Memory B cell (primary cell): ENCODE data around the gene NR2C2.

Source experiments
- ATAC-seq: fragments of 150-1000 bp; cut with Tn5 transposase; 2 replicates; pipeline ENCODE4 v1.10.0; 2021; ENCODE audit warnings: low read depth, mild to moderate bottlenecking, moderate library complexity
- DNase-seq, 2 donors: peaks; one replicate each; pipeline ENCODE4 v3.0.0; 2022; ENCODE audit warnings: low spot score in 2 of 2
- H3K27ac Mint-ChIP-seq: one replicate; pipeline ENCODE4 v1.8.0; 2022; ENCODE audit warnings: mild to moderate bottlenecking, moderate library complexity, mixed read lengths
- H3K27me3 Mint-ChIP-seq: one replicate; pipeline ENCODE4 v1.8.0; 2022; ENCODE audit warnings: mixed read lengths
- H3K36me3 Mint-ChIP-seq: one replicate; pipeline ENCODE4 v1.8.0; 2022; ENCODE audit warnings: mild to moderate bottlenecking, mixed read lengths
- H3K4me1 Mint-ChIP-seq: one replicate; pipeline ENCODE4 v1.8.0; 2022; ENCODE audit warnings: mixed read lengths
- H3K4me3 Mint-ChIP-seq: one replicate; pipeline ENCODE4 v1.8.0; 2022; ENCODE audit warnings: mild to moderate bottlenecking, moderate library complexity, mixed read lengths
- H3K9me3 Mint-ChIP-seq: one replicate; pipeline ENCODE4 v1.8.0; 2022; ENCODE audit warnings: mixed read lengths

Gene NR2C2

GRCh38 chr3:14959359-14959943 is 12.1 kb downstream of the NR2C2 start:
- ATAC-seq (peak; percentile 48), DNase-seq (no peak)
- H3K27ac Mint-ChIP-seq: peak overlapping the region; percentile 86
- H3K27me3 Mint-ChIP-seq: no peaks in the 10 kb centered on the region
- H3K4me3 Mint-ChIP-seq: peak overlapping the region; percentile 80
- no peaks in the 10 kb centered on the region for H3K9me3 Mint-ChIP-seq
- peaks cover 26% of the 10 kb centered on the region for H3K4me1 Mint-ChIP-seq
- H3K36me3 Mint-ChIP-seq: peaks cover 10% of the 10 kb centered on the region

GRCh38 chr3:14962762-14963161 is 15.4 kb downstream of the NR2C2 start:
- Mint-ChIP-seq H3K4me3 (no peak overlapping the region), H3K27ac (no peak overlapping the region), H3K27me3 (no peaks in the 10 kb centered on the region), H3K4me1 (peaks cover 11% of the 10 kb centered on the region), H3K36me3 (peaks cover 14% of the 10 kb centered on the region), H3K9me3 (peaks cover 2% of the 10 kb centered on the region)
- no peak for ATAC-seq
- no peak for DNase-seq

GRCh38 chr3:14967285-14967684 is 19.9 kb downstream of the NR2C2 start:
- ATAC-seq: no peak
- Mint-ChIP-seq H3K9me3 (peaks cover 2% of the 10 kb centered on the region), H3K36me3 (peaks cover 15% of the 10 kb centered on the region), H3K27me3 (no peaks in the 10 kb centered on the region), H3K27ac (no peak overlapping the region), H3K4me3 (no peak overlapping the region), H3K4me1 (no peaks in the 10 kb centered on the region)
- no peak for DNase-seq

GRCh38 chr3:14969671-14970070 is 22.3 kb downstream of the NR2C2 start:
- H3K36me3 Mint-ChIP-seq: peaks cover 29% of the 10 kb centered on the region
- DNase-seq (no peak), ATAC-seq (no peak)
- H3K27ac Mint-ChIP-seq: no peak overlapping the region
- no peaks in the 10 kb centered on the region for H3K27me3 Mint-ChIP-seq
- no peak overlapping the region for H3K4me3 Mint-ChIP-seq
- peaks cover 6% of the 10 kb centered on the region for H3K9me3 Mint-ChIP-seq
- peaks cover 5% of the 10 kb centered on the region for H3K4me1 Mint-ChIP-seq

- no peak for ATAC-seq
- no peak overlapping the region for H3K27ac Mint-ChIP-seq
- no peaks in the 10 kb centered on the region for H3K27me3 Mint-ChIP-seq
- H3K4me1 Mint-ChIP-seq: peaks cover 32% of the 10 kb centered on the region
- no peak overlapping the region for H3K4me3 Mint-ChIP-seq
- H3K36me3 Mint-ChIP-seq: peaks cover 23% of the 10 kb centered on the region
- peaks cover 4% of the 10 kb centered on the region for H3K9me3 Mint-ChIP-seq
- no peak for DNase-seq
Observed at GRCh38 chr3:14976317-14976716, 28.9 kb downstream of the NR2C2 start.

GRCh38 chr3:14980689-14981088 is 33.3 kb downstream of the NR2C2 start:
- Mint-ChIP-seq H3K36me3 (peaks cover 5% of the 10 kb centered on the region), H3K27ac (peak overlapping the region; percentile 77), H3K4me3 (no peak overlapping the region), H3K27me3 (no peaks in the 10 kb centered on the region), H3K9me3 (no peaks in the 10 kb centered on the region), H3K4me1 (peaks cover 27% of the 10 kb centered on the region)
- ATAC-seq (peak; percentile 100), DNase-seq (peak in 1 of 2 donors; percentile 36)

GRCh38 chr3:14984581-14985113 is 37.3 kb downstream of the NR2C2 start:
- Mint-ChIP-seq H3K9me3 (no peaks in the 10 kb centered on the region), H3K36me3 (peaks cover 1% of the 10 kb centered on the region), H3K27ac (no peak overlapping the region), H3K27me3 (no peaks in the 10 kb centered on the region), H3K4me3 (no peak overlapping the region), H3K4me1 (peaks cover 24% of the 10 kb centered on the region)
- ATAC-seq (no peak), DNase-seq (no peak)

GRCh38 chr3:14988988-14989394 is 41.6 kb downstream of the NR2C2 start:
- ATAC-seq (peak; percentile 99), DNase-seq (peak; percentile 43 to 65)
- no peaks in the 10 kb centered on the region for H3K36me3 Mint-ChIP-seq
- peak overlapping the region; percentile 56 for H3K4me3 Mint-ChIP-seq
- H3K27ac Mint-ChIP-seq: peak overlapping the region; percentile 84
- no peaks in the 10 kb centered on the region for H3K9me3 Mint-ChIP-seq
- peaks cover 28% of the 10 kb centered on the region for H3K4me1 Mint-ChIP-seq
- H3K27me3 Mint-ChIP-seq: no peaks in the 10 kb centered on the region

GRCh38 chr3:14989943-14990779 is 42.8 kb downstream of the NR2C2 start:
- H3K4me1 Mint-ChIP-seq: peaks cover 29% of the 10 kb centered on the region
- H3K4me3 Mint-ChIP-seq: no peak overlapping the region
- H3K36me3 Mint-ChIP-seq: no peaks in the 10 kb centered on the region
- H3K27me3 Mint-ChIP-seq: no peaks in the 10 kb centered on the region
- H3K9me3 Mint-ChIP-seq: no peaks in the 10 kb centered on the region
- ATAC-seq: no peak
- DNase-seq: no peak
- H3K27ac Mint-ChIP-seq: peak overlapping the region; percentile 1

- Mint-ChIP-seq H3K36me3 (peaks cover 1% of the 10 kb centered on the region), H3K4me1 (peaks cover 34% of the 10 kb centered on the region), H3K9me3 (no peaks in the 10 kb centered on the region), H3K4me3 (no peak overlapping the region), H3K27me3 (no peaks in the 10 kb centered on the region), H3K27ac (peak overlapping the region; percentile 1)
- DNase-seq (no peak), ATAC-seq (no peak)
Observed at GRCh38 chr3:14990780-14991148, 43.4 kb downstream of the NR2C2 start.

GRCh38 chr3:14991151-14991742 is 43.9 kb downstream of the NR2C2 start:
- no peak for ATAC-seq
- Mint-ChIP-seq H3K9me3 (no peaks in the 10 kb centered on the region), H3K4me3 (no peak overlapping the region), H3K27me3 (no peaks in the 10 kb centered on the region), H3K36me3 (peaks cover 2% of the 10 kb centered on the region), H3K27ac (peak overlapping the region; percentile 76), H3K4me1 (peaks cover 35% of the 10 kb centered on the region)
- DNase-seq: no peak

- Mint-ChIP-seq H3K36me3 (peaks cover 2% of the 10 kb centered on the region), H3K27me3 (no peaks in the 10 kb centered on the region), H3K27ac (peak overlapping the region; percentile 76), H3K4me1 (peaks cover 32% of the 10 kb centered on the region), H3K9me3 (no peaks in the 10 kb centered on the region), H3K4me3 (no peak overlapping the region)
- ATAC-seq: no peak
- DNase-seq: no peak
Observed at GRCh38 chr3:14991818-14992612, 44.6 kb downstream of the NR2C2 start.

- Mint-ChIP-seq H3K27ac (peak overlapping the region; percentile 22), H3K9me3 (peaks cover 3% of the 10 kb centered on the region)
- DNase-seq: no peak
Observed at GRCh38 chr3:14997941-14998340, 50.6 kb downstream of the NR2C2 start.

More at GRCh38 chr3:14997941-14998340, 50.6 kb downstream of the NR2C2 start:
- H3K27me3 Mint-ChIP-seq: no peaks in the 10 kb centered on the region
- peaks cover 19% of the 10 kb centered on the region for H3K36me3 Mint-ChIP-seq
- peaks cover 14% of the 10 kb centered on the region for H3K4me1 Mint-ChIP-seq
- H3K4me3 Mint-ChIP-seq: no peak overlapping the region
- no peak for ATAC-seq
